Measurements from ENCODE around the gene GATAD2A.

- TF ChIP-seq TAF1 (IDR thresholded peaks at IDR 0.05; ENCODE audit: borderline replicate concordance, insufficient read depth, low read length), result no peak
- no peak for TF ChIP-seq REST (IDR thresholded peaks at IDR 0.05; ENCODE audit: insufficient read depth in 1 of 2, low read depth in 2 of 2, low read length in 2 of 2)
- no peak for TF ChIP-seq SIN3A (IDR thresholded peaks at IDR 0.05; ENCODE audit: borderline replicate concordance, insufficient read depth, low read length)
Measured at GRCh38 chr19:19549804-19550464, 144.5 kb downstream of the GATAD2A start.
